Prostate gland (tissue), 2 donors: ENCODE data around the gene SCO1.

ENCODE experiments used
- CTCF ChIP-seq, 4 experiments: fragments of 200-600 bp in 2 of 4; fragments of 450-650 bp in 2 of 4; sonication (generic) in 2 of 4; IDR thresholded peaks; 1 replicate in 3 of 4; 2 replicates in 1 of 4; pipeline ENCODE4 v1.5.1; 2016 to 2019; ENCODE audit warnings: antibody characterized with exemption in 4 of 4, mild to moderate bottlenecking in 2 of 4, moderate library complexity in 2 of 4
- POLR2A ChIP-seq: fragments of 450-650 bp; IDR thresholded peaks from one replicate; pipeline ENCODE4 v1.6.1; 2016; ENCODE audit warnings: antibody characterized with exemption, mild to moderate bottlenecking
- POLR2AphosphoS5 ChIP-seq: sonication (generic); formaldehyde crosslinking; IDR thresholded peaks from one replicate; pipeline ENCODE4 v1.6.1; 2017; ENCODE audit warnings: antibody characterized with exemption

GRCh38 chr17:10668775-10669174 lies 28.6 kb downstream of the SCO1 start:
- TF ChIP-seq CTCF (IDR thresholded peaks at IDR 0.05) (no peak), POLR2A (no peak), POLR2AphosphoS5 (no peak)
